ENCODE data around the gene NR1I3. TPM values are rescaled to one million over a fixed set of nuclear protein-coding genes. Genes with fewer than 3 reads are reported as not detected.

Gene NR1I3
- polyA plus RNA-seq, 1 experiment = not detected

- CTCF ChIA-PET = interaction anchor here (1.3 kb wide), 1 partner anchor 17 kb away, joined by 5 read pairs; no protein-coding TSS in a partner anchor
- POLR2A ChIA-PET = no interaction called here
These were observed 36.9 kb upstream of the NR1I3 start for GRCh38 chr1:161274874-161275273.

GRCh38 chr1:161273402-161273801 is 35.4 kb upstream of the NR1I3 start:
- CTCF ChIA-PET = interaction anchor here (0.7 to 0.9 kb wide), 2 partner anchors 48 to 524 kb away, joined by 3 read pairs; partner anchors contain the start of gene TOMM40L
- no peak for DNase-seq (ENCODE audit: low read depth)

More at GRCh38 chr1:161274874-161275273, 36.9 kb upstream of the NR1I3 start:
- no peak for DNase-seq (ENCODE audit: low read depth)
- H3K4me3 ChIP-seq (ENCODE audit: low read depth, low read length) = no peak overlapping the region
- no peak for TF ChIP-seq CTCF (IDR thresholded peaks at IDR 0.05; ENCODE audit: insufficient read depth, low read depth, low read length)
- no peaks in the 10 kb centered on the region; the same call in 1 of the 2 replicates for H3K27me3 ChIP-seq (ENCODE audit: control insufficient read depth, insufficient read depth, low read length)
- H3K36me3 ChIP-seq (ENCODE audit: control insufficient read depth, insufficient read depth, low read length) = no peaks in the 10 kb centered on the region

GRCh38 chr1:161267321-161267720 is 29.3 kb upstream of the NR1I3 start:
- ChIA-PET POLR2A (no interaction called here), CTCF (interaction anchor here (0.9 to 1.0 kb wide), 2 partner anchors 24 to 39 kb away, joined by 4 to 5 read pairs; no protein-coding TSS in a partner anchor)
- Histone ChIP-seq H3K36me3 (ENCODE audit: control insufficient read depth, insufficient read depth, low read length) (no peaks in the 10 kb centered on the region), H3K27me3 (ENCODE audit: control insufficient read depth, insufficient read depth, low read length) (no peaks in the 10 kb centered on the region; the same call in none of the 2 replicates), H3K4me3 (ENCODE audit: low read depth, low read length) (no peak overlapping the region)
- no peak for DNase-seq (ENCODE audit: low read depth)
- no peak for TF ChIP-seq CTCF (IDR thresholded peaks at IDR 0.05; ENCODE audit: insufficient read depth, low read depth, low read length)

More at GRCh38 chr1:161273402-161273801, 35.4 kb upstream of the NR1I3 start:
- Histone ChIP-seq H3K27me3 (ENCODE audit: control insufficient read depth, insufficient read depth, low read length) (no peaks in the 10 kb centered on the region; the same call in 1 of the 2 replicates), H3K36me3 (ENCODE audit: control insufficient read depth, insufficient read depth, low read length) (no peaks in the 10 kb centered on the region), H3K4me3 (ENCODE audit: low read depth, low read length) (no peak overlapping the region)
- TF ChIP-seq CTCF (IDR thresholded peaks at IDR 0.05; ENCODE audit: insufficient read depth, low read depth, low read length) = no peak
- POLR2A ChIA-PET = no interaction called here

- CTCF ChIA-PET = interaction anchor here (0.9 to 1.1 kb wide), 4 partner anchors 24 to 40 kb away, joined by 4 to 5 read pairs (median 4); no protein-coding TSS in a partner anchor
- Histone ChIP-seq H3K27me3 (ENCODE audit: control insufficient read depth, insufficient read depth, low read length) (peaks cover under 1% of the 10 kb centered on the region), H3K4me3 (ENCODE audit: low read depth, low read length) (no peak overlapping the region), H3K36me3 (ENCODE audit: control insufficient read depth, insufficient read depth, low read length) (no peaks in the 10 kb centered on the region)
- no peak for TF ChIP-seq CTCF (IDR thresholded peaks at IDR 0.05; ENCODE audit: insufficient read depth, low read depth, low read length)
- no peak for DNase-seq (ENCODE audit: low read depth)
- POLR2A ChIA-PET = no interaction called here
These were observed 28.8 kb upstream of the NR1I3 start for GRCh38 chr1:161266836-161267235.

- Histone ChIP-seq H3K4me3 (ENCODE audit: low read depth, low read length) (no peak overlapping the region), H3K36me3 (ENCODE audit: control insufficient read depth, insufficient read depth, low read length) (no peaks in the 10 kb centered on the region), H3K27me3 (ENCODE audit: control insufficient read depth, insufficient read depth, low read length) (peaks cover 6% of the 10 kb centered on the region)
- CTCF ChIA-PET = interaction anchor here (0.9 to 1.5 kb wide), 5 partner anchors 16 to 40 kb away, joined by 3 to 5 read pairs (median 4); no protein-coding TSS in a partner anchor
- POLR2A ChIA-PET = no interaction called here
- TF ChIP-seq CTCF (IDR thresholded peaks at IDR 0.05; ENCODE audit: insufficient read depth, low read depth, low read length) = no peak
- no peak for DNase-seq (ENCODE audit: low read depth)
These were observed 28.2 kb upstream of the NR1I3 start for GRCh38 chr1:161266202-161266601.

Data from BJ (cell line).